MM.1S (cell line): ENCODE data around the gene TLE3.

Experiments
- EZH2phosphoT487 ChIP-seq: fragments of 300-600 bp; sonication (generic); IDR thresholded peaks from 2 replicates; pipeline ENCODE4 v1.6.1; 2018; ENCODE audit warnings: antibody characterized with exemption, low read length
- TF ChIP-seq, protein P1 (sequence below): fragments of 300-600 bp; sonication (generic); IDR thresholded peaks from 2 replicates; pipeline ENCODE4 v1.5.1; 2016; ENCODE audit warnings: antibody characterized with exemption, low read length, mixed read lengths

DNA sequence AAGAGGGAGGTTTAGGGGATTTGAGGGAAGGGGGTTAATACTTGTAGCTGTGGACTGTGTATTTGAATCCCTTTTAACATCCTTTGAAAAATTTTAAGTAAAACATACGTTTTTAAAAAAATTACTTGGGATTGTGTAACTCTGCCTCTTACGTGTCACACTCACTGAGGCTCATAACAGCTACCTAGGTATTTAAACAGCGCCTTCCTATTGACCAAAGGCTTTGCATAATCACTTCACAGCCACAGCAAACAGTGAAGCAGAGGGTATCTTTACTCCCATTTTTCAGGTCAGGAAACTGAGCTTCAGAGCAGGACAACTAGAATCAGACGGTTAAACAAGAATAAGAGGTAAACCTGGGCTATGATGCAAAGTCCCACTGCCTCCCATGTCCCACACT, 95.9 kb downstream of the TLE3 start:
- no peak for TF ChIP-seq EZH2phosphoT487
- TF ChIP-seq, protein P1, sequence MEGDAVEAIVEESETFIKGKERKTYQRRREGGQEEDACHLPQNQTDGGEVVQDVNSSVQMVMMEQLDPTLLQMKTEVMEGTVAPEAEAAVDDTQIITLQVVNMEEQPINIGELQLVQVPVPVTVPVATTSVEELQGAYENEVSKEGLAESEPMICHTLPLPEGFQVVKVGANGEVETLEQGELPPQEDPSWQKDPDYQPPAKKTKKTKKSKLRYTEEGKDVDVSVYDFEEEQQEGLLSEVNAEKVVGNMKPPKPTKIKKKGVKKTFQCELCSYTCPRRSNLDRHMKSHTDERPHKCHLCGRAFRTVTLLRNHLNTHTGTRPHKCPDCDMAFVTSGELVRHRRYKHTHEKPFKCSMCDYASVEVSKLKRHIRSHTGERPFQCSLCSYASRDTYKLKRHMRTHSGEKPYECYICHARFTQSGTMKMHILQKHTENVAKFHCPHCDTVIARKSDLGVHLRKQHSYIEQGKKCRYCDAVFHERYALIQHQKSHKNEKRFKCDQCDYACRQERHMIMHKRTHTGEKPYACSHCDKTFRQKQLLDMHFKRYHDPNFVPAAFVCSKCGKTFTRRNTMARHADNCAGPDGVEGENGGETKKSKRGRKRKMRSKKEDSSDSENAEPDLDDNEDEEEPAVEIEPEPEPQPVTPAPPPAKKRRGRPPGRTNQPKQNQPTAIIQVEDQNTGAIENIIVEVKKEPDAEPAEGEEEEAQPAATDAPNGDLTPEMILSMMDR, result no peak
